GM23338 (cell line): Measurements from ENCODE around the gene TCEA2. TPM values are rescaled to one million over a fixed set of nuclear protein-coding genes. Genes with fewer than 3 reads are reported as not detected.

Source experiments
- ATAC-seq: fragments of 200-7000 bp; cut with Tn5 transposase; 3 replicates; pipeline ENCODE4 v1.9.1; 2020
- DNase-seq: peaks from one replicate; pipeline ENCODE4 v3.0.0-alpha.2; 2015; ENCODE audit warnings: low spot score
- H2AFZ ChIP-seq: fragments of 200-600 bp; sonication (generic); 2 replicates; pipeline ENCODE4 v1.8.0; 2016; ENCODE audit warnings: antibody characterized with exemption, mild to moderate bottlenecking, moderate library complexity
- H3F3A ChIP-seq: fragments of 200-600 bp; sonication (generic); replicated peaks from 2 replicates; pipeline ENCODE4 v1.8.0; 2017; ENCODE audit warnings: antibody characterized with exemption, mixed run types, low read depth
- H3K27ac ChIP-seq: fragments of 200-600 bp; sonication (generic); 2 replicates; pipeline ENCODE4 v1.6.1; 2016; ENCODE audit warnings: low read depth
- H3K27me3 ChIP-seq: fragments of 200-600 bp; sonication (generic); 2 replicates; pipeline ENCODE4 v1.8.0; 2016; ENCODE audit warnings: mild to moderate bottlenecking, mixed run types, moderate library complexity; ENCODE audit not compliant: insufficient read depth
- H3K36me3 ChIP-seq: fragments of 200-600 bp; sonication (generic); 2 replicates; pipeline ENCODE4 v1.8.0; 2016; ENCODE audit warnings: mild to moderate bottlenecking; ENCODE audit not compliant: insufficient read depth
- H3K4me1 ChIP-seq: fragments of 200-600 bp; sonication (generic); 2 replicates; pipeline ENCODE4 v1.8.0; 2016; ENCODE audit warnings: mild to moderate bottlenecking, moderate library complexity; ENCODE audit not compliant: insufficient read depth
- H3K4me2 ChIP-seq: fragments of 200-600 bp; sonication (generic); 2 replicates; pipeline ENCODE4 v1.7.1; 2017; ENCODE audit warnings: mixed run types
- H3K4me3 ChIP-seq: fragments of 200-600 bp; sonication (generic); 2 replicates; pipeline ENCODE4 v1.6.1; 2016; ENCODE audit warnings: mixed run types
- H3K79me2 ChIP-seq: fragments of 200-600 bp; sonication (generic); replicated peaks from 2 replicates; pipeline ENCODE4 v1.8.0; 2017; ENCODE audit warnings: mild to moderate bottlenecking; ENCODE audit not compliant: insufficient read depth
- H3K9me2 ChIP-seq: fragments of 200-600 bp; sonication (generic); 2 replicates; pipeline ENCODE4 v1.8.0; 2017; ENCODE audit not compliant: insufficient read depth
- H4K20me1 ChIP-seq: fragments of 200-600 bp; sonication (generic); replicated peaks from 2 replicates; pipeline ENCODE4 v1.8.0; 2017; ENCODE audit warnings: mild to moderate bottlenecking; ENCODE audit not compliant: insufficient read depth
- H3K27ac Mint-ChIP-seq: 2 replicates; pipeline ENCODE4 v1.8.0; 2020; ENCODE audit warnings: inconsistent platforms, mild to moderate bottlenecking, moderate library complexity, mixed read lengths
- H3K27me3 Mint-ChIP-seq: 3 replicates; pipeline ENCODE4 v1.8.0; 2022; ENCODE audit warnings: low read depth, mild to moderate bottlenecking, moderate library complexity, mixed read lengths, inconsistent platforms; ENCODE audit not compliant: insufficient read depth, poor library complexity
- H3K36me3 Mint-ChIP-seq: 3 replicates; pipeline ENCODE4 v1.8.0; 2021; ENCODE audit warnings: low read depth, mild to moderate bottlenecking, inconsistent platforms, moderate library complexity, mixed read lengths
- H3K4me1 Mint-ChIP-seq: 3 replicates; pipeline ENCODE4 v1.8.0; 2020; ENCODE audit warnings: mild to moderate bottlenecking, inconsistent platforms, mixed read lengths
- H3K4me3 Mint-ChIP-seq: 3 replicates; pipeline ENCODE4 v1.8.0; 2021; ENCODE audit warnings: moderate library complexity, mild to moderate bottlenecking, inconsistent platforms, mixed read lengths
- H3K9me3 Mint-ChIP-seq: 3 replicates; pipeline ENCODE4 v1.8.0; 2020; ENCODE audit warnings: moderate library complexity, mild to moderate bottlenecking, inconsistent platforms, mixed read lengths
- CREB1 ChIP-seq: fragments of 250-450 bp; sonication (Bioruptor Pico); IDR thresholded peaks from 2 replicates; pipeline ENCODE4 v1.5.0; 2020; ENCODE audit warnings: low read depth, mild to moderate bottlenecking, moderate library complexity
- EZH2 ChIP-seq: fragments of 200-600 bp; sonication (generic); IDR thresholded peaks from one replicate; pipeline ENCODE4 v1.8.0; 2017; ENCODE audit warnings: antibody characterized with exemption, mild to moderate bottlenecking, low read depth; ENCODE audit not compliant: unreplicated experiment
- POLR2AphosphoS5 ChIP-seq: IDR thresholded peaks from 2 replicates; pipeline ENCODE4 v1.6.1; 2016; ENCODE audit warnings: antibody characterized with exemption, low read depth
- polyA plus RNA-seq: library from polyadenylated mRNA; unstranded; fragments of >200 nt; fragmentation: Nextera tagmentation; extraction: Ambion mirVana; gene quantifications from 2 replicates; pipeline ENCODE4 v1.2.1, GENCODE V29; 2016
- total RNA-seq: library from RNA; depleted of rRNA; stranded (reverse); fragments of >200 nt; shearing (Covaris generic); gene quantifications from 2 replicates; pipeline ENCODE4 v1.2.3, GENCODE V29; 2014
- TF ChIP-seq, protein P1 (sequence below), 2 experiments: fragments of 200-600 bp in 1 of 2; sonication (generic) in 1 of 2; conservative IDR thresholded peaks; 2 replicates each; pipeline versions ENCODE4 v1.5.1 to v1.6.1; 2016 to 2017; ENCODE audit warnings: antibody characterized with exemption in 2 of 2, low read depth in 2 of 2, mild to moderate bottlenecking in 2 of 2, moderate library complexity in 1 of 2
- TF ChIP-seq, protein P2 (sequence below): IDR thresholded peaks from 2 replicates; pipeline ENCODE4 v1.6.1; 2016; ENCODE audit warnings: antibody characterized with exemption

The TCEA2 gene
- total and polyA plus RNA-seq, 2 experiments from 2014 or later, result 21.0 to 54.4 TPM

- Histone ChIP-seq H3K36me3 (no peaks in the 10 kb centered on the region), H2AFZ (no peak overlapping the region), H3K27me3 (peaks cover 56% of the 10 kb centered on the region), H3K27ac (no peak overlapping the region), H3K4me2 (peak overlapping the region; percentile 73; the same call in 1 of the 2 replicates), H3K4me3 (peak overlapping the region; percentile 41), H4K20me1 (no peaks in the 10 kb centered on the region), H3K79me2 (no peaks in the 10 kb centered on the region), H3F3A (0 out of 2 replicates have a peak, but pooled peaks cover 6% of the 10 kb centered on the region), H3K9me2 (no peaks in the 10 kb centered on the region), H3K4me1 (peaks cover 19% of the 10 kb centered on the region)
- Mint-ChIP-seq H3K27me3 (peaks cover 67% of the 10 kb centered on the region), H3K27ac (no peak overlapping the region), H3K9me3 (no peaks in the 10 kb centered on the region), H3K4me3 (peak overlapping the region; percentile 54), H3K36me3 (no peaks in the 10 kb centered on the region), H3K4me1 (peaks cover 30% of the 10 kb centered on the region)
- TF ChIP-seq EZH2, result peak; percentile 79
- no peak for TF ChIP-seq POLR2AphosphoS5
- ATAC-seq (no peak; the same call in 2 of the 3 replicates), DNase-seq (no peak)
Measured at GRCh38 chr20:64049878-64050260, 13.1 kb upstream of the TCEA2 start.

DNA sequence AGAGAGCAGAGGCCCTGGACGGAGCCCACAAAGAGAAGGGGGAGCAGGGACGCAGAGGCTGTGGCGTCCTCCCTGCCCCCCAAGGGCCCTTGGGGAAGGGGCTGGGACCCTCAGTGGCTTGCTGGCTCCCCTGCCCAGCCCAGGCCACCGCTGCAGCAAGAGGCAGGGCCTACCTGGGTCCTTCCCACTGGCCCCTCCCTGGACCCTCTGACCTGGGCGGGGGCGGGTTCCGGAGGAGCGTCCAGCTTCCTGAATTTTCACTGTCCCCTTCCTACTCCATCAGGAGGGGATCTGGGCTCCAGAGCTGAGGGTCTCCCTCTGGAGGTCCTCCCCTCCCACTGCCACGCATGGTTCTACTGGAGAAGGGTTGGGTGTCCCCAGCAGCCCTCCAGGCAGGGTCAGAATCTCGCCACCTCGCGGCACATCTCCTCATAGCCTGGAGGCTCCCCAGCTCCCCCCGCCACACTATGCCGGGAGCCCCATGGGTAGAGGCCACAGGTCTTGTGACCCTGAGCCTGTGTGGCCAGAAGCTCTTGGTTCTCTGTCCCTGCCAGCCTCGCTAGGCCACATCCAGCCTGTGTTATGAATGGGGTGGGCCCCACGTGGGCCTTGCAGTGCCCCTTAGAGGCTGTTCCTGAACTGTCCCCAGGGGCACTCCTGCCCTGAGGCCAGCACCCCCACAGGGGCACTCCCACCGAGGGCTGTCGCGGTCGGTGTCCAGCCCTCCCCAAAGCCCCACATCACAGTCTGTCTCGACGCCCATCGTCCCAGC, 12.6 kb upstream of the TCEA2 start:
- Histone ChIP-seq H3K36me3 (no peaks in the 10 kb centered on the region), H3F3A (0 out of 2 replicates have a peak, but pooled peaks cover 6% of the 10 kb centered on the region), H3K9me2 (no peaks in the 10 kb centered on the region), H2AFZ (no peak overlapping the region), H3K4me1 (peaks cover 15% of the 10 kb centered on the region; the same call in 1 of the 2 replicates), H4K20me1 (no peaks in the 10 kb centered on the region), H3K27ac (no peak overlapping the region), H3K4me2 (no peak overlapping the region; the same call in 1 of the 2 replicates), H3K4me3 (peak overlapping the region; percentile 41; the same call in 1 of the 2 replicates), H3K79me2 (no peaks in the 10 kb centered on the region), H3K27me3 (peaks cover 50% of the 10 kb centered on the region)
- peaks cover 64% of the 10 kb centered on the region for H3K27me3 Mint-ChIP-seq
- TF ChIP-seq, protein P1, sequence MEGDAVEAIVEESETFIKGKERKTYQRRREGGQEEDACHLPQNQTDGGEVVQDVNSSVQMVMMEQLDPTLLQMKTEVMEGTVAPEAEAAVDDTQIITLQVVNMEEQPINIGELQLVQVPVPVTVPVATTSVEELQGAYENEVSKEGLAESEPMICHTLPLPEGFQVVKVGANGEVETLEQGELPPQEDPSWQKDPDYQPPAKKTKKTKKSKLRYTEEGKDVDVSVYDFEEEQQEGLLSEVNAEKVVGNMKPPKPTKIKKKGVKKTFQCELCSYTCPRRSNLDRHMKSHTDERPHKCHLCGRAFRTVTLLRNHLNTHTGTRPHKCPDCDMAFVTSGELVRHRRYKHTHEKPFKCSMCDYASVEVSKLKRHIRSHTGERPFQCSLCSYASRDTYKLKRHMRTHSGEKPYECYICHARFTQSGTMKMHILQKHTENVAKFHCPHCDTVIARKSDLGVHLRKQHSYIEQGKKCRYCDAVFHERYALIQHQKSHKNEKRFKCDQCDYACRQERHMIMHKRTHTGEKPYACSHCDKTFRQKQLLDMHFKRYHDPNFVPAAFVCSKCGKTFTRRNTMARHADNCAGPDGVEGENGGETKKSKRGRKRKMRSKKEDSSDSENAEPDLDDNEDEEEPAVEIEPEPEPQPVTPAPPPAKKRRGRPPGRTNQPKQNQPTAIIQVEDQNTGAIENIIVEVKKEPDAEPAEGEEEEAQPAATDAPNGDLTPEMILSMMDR (conservative IDR thresholded peaks at IDR 0.05; ENCODE audit: low read depth in 2 of 2), result 0 out of 4 replicates have a peak, but pooled peaks of 1 of the 2 experiments have one; percentile 15
- TF ChIP-seq CREB1 (CRISPR knock-in tag), result no peak
- TF ChIP-seq, protein P2, sequence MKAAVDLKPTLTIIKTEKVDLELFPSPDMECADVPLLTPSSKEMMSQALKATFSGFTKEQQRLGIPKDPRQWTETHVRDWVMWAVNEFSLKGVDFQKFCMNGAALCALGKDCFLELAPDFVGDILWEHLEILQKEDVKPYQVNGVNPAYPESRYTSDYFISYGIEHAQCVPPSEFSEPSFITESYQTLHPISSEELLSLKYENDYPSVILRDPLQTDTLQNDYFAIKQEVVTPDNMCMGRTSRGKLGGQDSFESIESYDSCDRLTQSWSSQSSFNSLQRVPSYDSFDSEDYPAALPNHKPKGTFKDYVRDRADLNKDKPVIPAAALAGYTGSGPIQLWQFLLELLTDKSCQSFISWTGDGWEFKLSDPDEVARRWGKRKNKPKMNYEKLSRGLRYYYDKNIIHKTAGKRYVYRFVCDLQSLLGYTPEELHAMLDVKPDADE, result no peak
- 0 out of 3 replicates have a peak overlapping the region, but pooled peaks have one; percentile 54 for H3K4me3 Mint-ChIP-seq
- ATAC-seq (peak; percentile 5), DNase-seq (peak; percentile 43)
- no peaks in the 10 kb centered on the region for H3K9me3 Mint-ChIP-seq
- H3K4me1 Mint-ChIP-seq, result peaks cover 30% of the 10 kb centered on the region
- H3K27ac Mint-ChIP-seq, result no peak overlapping the region
- no peaks in the 10 kb centered on the region for H3K36me3 Mint-ChIP-seq
